Measurements from ENCODE around the gene NLN. TPM values are rescaled to one million over a fixed set of nuclear protein-coding genes. Genes with fewer than 3 reads are reported as not detected.

NLN gene
- total RNA-seq, 3 donors from 2014 or later: 12.8 to 15.7 (median 14.9) TPM

DNA sequence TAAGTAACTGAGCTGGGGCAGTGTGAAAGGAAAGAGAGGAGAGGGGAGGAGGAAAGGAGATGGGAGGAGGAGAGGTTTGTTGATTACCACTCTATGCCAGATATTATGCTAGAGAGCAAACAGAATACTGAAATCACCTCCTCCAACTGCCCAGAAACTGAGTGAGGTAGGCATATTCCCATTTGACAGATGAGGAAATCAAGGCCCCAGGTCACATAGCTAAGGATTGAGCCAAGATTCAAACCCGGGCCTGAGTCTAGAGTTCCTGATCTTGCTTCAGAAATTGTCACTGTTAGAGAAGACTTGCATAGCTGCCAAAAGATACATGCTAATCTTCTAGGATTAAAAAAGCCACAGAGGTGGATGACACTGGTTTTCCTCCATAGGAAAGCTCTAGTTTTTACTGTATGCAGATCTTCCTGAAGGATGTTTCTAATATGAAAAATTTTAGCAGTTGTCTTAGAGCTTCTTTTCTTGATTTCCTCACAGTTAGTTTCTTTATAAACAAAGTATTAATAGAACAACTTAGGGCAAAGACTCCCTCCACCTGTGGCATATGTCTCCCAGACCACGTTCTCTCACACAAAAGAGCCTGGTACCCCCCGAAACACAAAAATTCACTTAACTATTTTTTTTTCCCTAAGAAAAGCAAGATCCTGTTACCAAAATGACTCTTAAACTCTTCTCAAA is 97.4 kb downstream of the NLN start:
- Histone ChIP-seq H3K27me3 (no peaks in the 10 kb centered on the region), H3K27ac (no peak overlapping the region), H3K9me3 (no peaks in the 10 kb centered on the region), H3K36me3 (no peaks in the 10 kb centered on the region), H3K4me3 (no peak overlapping the region), H3K4me1 (no peaks in the 10 kb centered on the region)
- no peak for DNase-seq (ENCODE audit: low spot score in 2 of 2)
- TF ChIP-seq CTCF (IDR thresholded peaks at IDR 0.05) (no peak), POLR2A (IDR thresholded peaks at IDR 0.05) (no peak), POLR2AphosphoS5 (IDR thresholded peaks at IDR 0.05) (no peak)
- intact Hi-C loops (cut with DNase I; ENCODE audit: low total_unique reads): no loop called here

DNA sequence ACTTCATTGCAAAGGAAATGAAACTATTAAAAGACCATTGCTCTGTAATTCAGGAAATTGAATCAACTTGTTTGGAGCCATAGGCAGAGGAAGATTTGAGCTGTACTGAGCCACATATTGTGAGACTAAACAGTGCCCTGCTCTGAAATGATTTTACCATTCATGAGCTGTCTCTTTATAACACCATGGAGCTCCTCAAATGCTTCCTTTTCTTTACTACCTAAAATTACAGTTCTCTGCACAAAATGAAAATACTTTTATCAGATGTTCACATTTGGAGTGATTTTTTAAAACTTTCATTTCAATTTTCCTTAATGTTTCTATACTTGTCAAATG is 97.9 kb downstream of the NLN start:
- intact Hi-C loops (cut with DNase I; ENCODE audit: low total_unique reads): no loop called here
- Histone ChIP-seq H3K9me3 (no peaks in the 10 kb centered on the region), H3K27me3 (no peaks in the 10 kb centered on the region), H3K4me3 (no peak overlapping the region), H3K4me1 (no peaks in the 10 kb centered on the region), H3K36me3 (no peaks in the 10 kb centered on the region), H3K27ac (no peak overlapping the region)
- no peak for DNase-seq (ENCODE audit: low spot score in 2 of 2)
- TF ChIP-seq POLR2AphosphoS5 (IDR thresholded peaks at IDR 0.05): no peak

DNA sequence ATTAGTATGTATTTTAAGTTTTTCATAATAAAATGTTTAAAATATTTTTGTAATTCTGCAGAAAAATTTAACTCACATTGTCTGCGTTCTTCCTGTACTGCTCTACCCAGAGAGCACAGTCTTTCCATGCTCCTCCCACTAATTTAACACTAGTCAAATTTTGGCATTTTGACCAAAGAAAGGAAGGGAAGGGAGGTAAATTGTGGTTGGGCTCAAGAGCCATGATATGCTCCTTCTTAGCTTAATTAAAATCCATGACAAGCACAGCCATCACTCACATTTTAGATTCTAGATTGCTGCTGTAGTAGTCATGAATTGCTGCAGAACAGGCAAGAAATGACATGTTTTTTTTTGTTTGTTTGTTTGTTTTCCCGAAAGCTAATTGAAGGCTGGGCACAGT is 98.4 kb downstream of the NLN start:
- Histone ChIP-seq H3K4me1 (no peaks in the 10 kb centered on the region), H3K27me3 (no peaks in the 10 kb centered on the region), H3K27ac (no peak overlapping the region), H3K9me3 (no peaks in the 10 kb centered on the region), H3K36me3 (no peaks in the 10 kb centered on the region), H3K4me3 (no peak overlapping the region)
- no peak for TF ChIP-seq POLR2A (IDR thresholded peaks at IDR 0.05)
- TF ChIP-seq CTCF (IDR thresholded peaks at IDR 0.05): no peak
- no peak for TF ChIP-seq POLR2AphosphoS5 (IDR thresholded peaks at IDR 0.05)
- intact Hi-C loops (cut with DNase I; ENCODE audit: low total_unique reads): no loop called here
- no peak for DNase-seq (ENCODE audit: low spot score in 2 of 2)

GRCh38 chr5:65821966-65822365 is 100.0 kb downstream of the NLN start:
- Histone ChIP-seq H3K36me3 (no peaks in the 10 kb centered on the region), H3K9me3 (no peaks in the 10 kb centered on the region), H3K27ac (no peak overlapping the region), H3K4me1 (no peaks in the 10 kb centered on the region), H3K4me3 (no peak overlapping the region), H3K27me3 (no peaks in the 10 kb centered on the region)
- no peak for TF ChIP-seq POLR2AphosphoS5 (IDR thresholded peaks at IDR 0.05)
- no peak for TF ChIP-seq CTCF (IDR thresholded peaks at IDR 0.05)
- TF ChIP-seq POLR2A (IDR thresholded peaks at IDR 0.05): no peak
- DNase-seq (ENCODE audit: low spot score in 2 of 2): no peak
- intact Hi-C loops (cut with DNase I; ENCODE audit: low total_unique reads): no loop called here

DNA sequence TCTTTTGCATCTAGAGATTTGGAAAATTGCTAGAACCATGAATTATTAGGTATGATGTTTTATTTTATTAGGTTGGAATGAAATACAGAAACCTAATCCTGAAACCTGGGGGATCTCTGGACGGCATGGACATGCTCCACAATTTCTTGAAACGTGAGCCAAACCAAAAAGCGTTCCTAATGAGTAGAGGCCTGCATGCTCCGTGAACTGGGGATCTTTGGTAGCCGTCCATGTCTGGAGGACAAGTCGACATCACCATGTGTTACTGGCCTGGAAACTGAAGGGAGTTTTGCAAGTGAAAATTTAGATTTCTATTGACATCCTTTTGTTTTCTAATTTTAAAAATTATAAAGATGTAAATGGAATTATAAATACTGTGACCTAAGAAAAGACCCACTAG is 100.7 kb downstream of the NLN start:
- no peaks in the 10 kb centered on the region for H3K4me1 ChIP-seq
- TF ChIP-seq POLR2AphosphoS5 (IDR thresholded peaks at IDR 0.05) (no peak), CTCF (IDR thresholded peaks at IDR 0.05) (no peak), POLR2A (IDR thresholded peaks at IDR 0.05) (no peak)
- H3K9me3 ChIP-seq: no peaks in the 10 kb centered on the region
- H3K27ac ChIP-seq: no peak overlapping the region
- no peak for DNase-seq (ENCODE audit: low spot score in 2 of 2)
- H3K27me3 ChIP-seq: no peaks in the 10 kb centered on the region
- H3K4me3 ChIP-seq: no peak overlapping the region
- intact Hi-C loops (cut with DNase I; ENCODE audit: low total_unique reads): no loop called here
- no peaks in the 10 kb centered on the region for H3K36me3 ChIP-seq

DNA sequence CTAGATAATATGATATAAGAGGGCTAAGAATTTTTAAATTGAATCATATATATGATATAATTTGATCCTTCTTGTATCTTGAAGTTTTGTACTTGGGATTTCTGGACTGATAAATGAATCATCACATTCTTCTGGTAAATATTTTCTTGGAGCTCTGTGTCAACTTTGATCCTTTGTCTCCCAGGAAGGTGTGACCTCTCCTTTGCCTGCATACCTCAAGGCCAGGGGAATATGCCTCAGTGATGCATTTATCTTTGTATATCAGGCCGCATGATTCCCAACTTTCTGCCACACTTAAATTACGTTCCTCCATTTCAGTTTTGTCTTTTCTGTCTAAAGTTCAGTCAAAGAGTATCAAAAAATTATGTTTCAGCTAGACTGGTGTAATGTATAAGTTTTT is 101.2 kb downstream of the NLN start:
- H3K36me3 ChIP-seq: no peaks in the 10 kb centered on the region
- TF ChIP-seq POLR2AphosphoS5 (IDR thresholded peaks at IDR 0.05): no peak
- no peak for TF ChIP-seq POLR2A (IDR thresholded peaks at IDR 0.05)
- TF ChIP-seq CTCF (IDR thresholded peaks at IDR 0.05): no peak
- no peaks in the 10 kb centered on the region for H3K27me3 ChIP-seq
- H3K27ac ChIP-seq: no peak overlapping the region
- intact Hi-C loops (cut with DNase I; ENCODE audit: low total_unique reads): no loop called here
- no peaks in the 10 kb centered on the region for H3K9me3 ChIP-seq
- H3K4me3 ChIP-seq: no peak overlapping the region
- DNase-seq (ENCODE audit: low spot score in 2 of 2): no peak
- peaks cover 0 to 3% of the 10 kb centered on the region in 2 donors for H3K4me1 ChIP-seq

Measured in breast epithelium (tissue), 4 donors.